Neural cell (in vitro differentiated cells): Measurements from ENCODE around the gene BNC2. TPM values are rescaled to one million over a fixed set of nuclear protein-coding genes. Genes with fewer than 3 reads are reported as not detected.

Experiments used
- H2AFZ ChIP-seq: fragments of 200-600, 300-800 bp; sonication (generic), shearing (Covaris generic); 2 replicates; pipeline ENCODE4 v1.6.0; 2014; ENCODE audit warnings: low read depth, mild to moderate bottlenecking, antibody characterized with exemption, low read length, moderate library complexity
- H3F3A ChIP-seq: fragments of 200-600 bp; shearing (Covaris generic); 2 replicates; pipeline ENCODE4 v1.6.1; 2016; ENCODE audit warnings: mild to moderate bottlenecking, moderate library complexity, mixed read lengths, antibody characterized with exemption, low read length; ENCODE audit not compliant: insufficient read depth, poor library complexity, severe bottlenecking
- H3K27ac ChIP-seq: fragments of 200-600, 300-800 bp; sonication (generic), shearing (Covaris generic); 2 replicates; pipeline ENCODE4 v1.5.1; 2014; ENCODE audit warnings: mild to moderate bottlenecking, low read length, moderate library complexity
- H3K27me3 ChIP-seq: fragments of 300-800, 200-600 bp; sonication (generic), shearing (Covaris generic); 2 replicates; pipeline ENCODE4 v1.6.0; 2014; ENCODE audit warnings: mild to moderate bottlenecking, low read depth, low read length, moderate library complexity; ENCODE audit not compliant: insufficient read depth
- H3K36me3 ChIP-seq: fragments of 300-800, 200-600 bp; sonication (generic), shearing (Covaris generic); 2 replicates; pipeline ENCODE4 v1.5.1; 2014; ENCODE audit warnings: mild to moderate bottlenecking, antibody characterized with exemption, low read length, moderate library complexity; ENCODE audit not compliant: insufficient read depth
- H3K4me2 ChIP-seq: fragments of 300-800, 200-600 bp; sonication (generic), shearing (Covaris generic); 2 replicates; pipeline ENCODE4 v1.6.0; 2014; ENCODE audit warnings: mild to moderate bottlenecking, low read length
- H3K4me3 ChIP-seq: fragments of 300-800, 200-600 bp; sonication (generic), shearing (Covaris generic); 2 replicates; pipeline ENCODE4 v1.5.1; 2014; ENCODE audit warnings: mild to moderate bottlenecking, low read length, moderate library complexity
- H3K79me2 ChIP-seq: fragments of 200-600 bp; shearing (Covaris generic); replicated peaks from 2 replicates; pipeline ENCODE4 v1.6.0; 2014; ENCODE audit warnings: mild to moderate bottlenecking, low read length, moderate library complexity; ENCODE audit not compliant: insufficient read depth
- H3K9ac ChIP-seq: fragments of 300-800, 200-600 bp; sonication (generic), shearing (Covaris generic); 2 replicates; pipeline ENCODE4 v1.6.1; 2016; ENCODE audit warnings: mild to moderate bottlenecking, low read length, mixed read lengths
- H3K9me2 ChIP-seq: fragments of 200-600 bp; shearing (Covaris generic); 2 replicates; pipeline ENCODE4 v1.6.1; 2016; ENCODE audit warnings: mild to moderate bottlenecking, low read length, mixed read lengths; ENCODE audit not compliant: insufficient read depth
- H3K9me3 ChIP-seq: fragments of 200-600, 300-800 bp; sonication (generic), shearing (Covaris generic); 2 replicates; pipeline ENCODE4 v1.6.1; 2016; ENCODE audit warnings: mild to moderate bottlenecking, mixed run types, low read length, moderate library complexity, mixed read lengths
- H4K20me1 ChIP-seq: fragments of 200-600 bp; shearing (Covaris generic); 2 replicates; pipeline ENCODE4 v1.6.1; 2016; ENCODE audit warnings: mild to moderate bottlenecking, mixed run types; ENCODE audit not compliant: insufficient read depth
- CTCF ChIP-seq: fragments of 450-650 bp; IDR thresholded peaks from 2 replicates; pipeline ENCODE4 v1.5.1; 2014; ENCODE audit warnings: antibody characterized with exemption, mild to moderate bottlenecking, moderate library complexity; ENCODE audit not compliant: poor library complexity, severe bottlenecking
- EP300 ChIP-seq: fragments of 450-650 bp; conservative IDR thresholded peaks from 2 replicates; pipeline ENCODE4 v1.6.1; 2014; ENCODE audit warnings: antibody characterized with exemption, mild to moderate bottlenecking, moderate library complexity; ENCODE audit not compliant: poor library complexity, severe bottlenecking
- EZH2 ChIP-seq: fragments of 200-600, 300-800 bp; shearing (Covaris generic), sonication (generic); IDR thresholded peaks from 2 replicates; pipeline ENCODE4 v1.6.1; 2014; ENCODE audit warnings: antibody characterized with exemption, low read length, borderline replicate concordance, mild to moderate bottlenecking; ENCODE audit not compliant: insufficient read depth, poor library complexity, severe bottlenecking
- MXI1 ChIP-seq: fragments of 450-650 bp; conservative IDR thresholded peaks from 2 replicates; pipeline ENCODE4 v1.6.1; 2014; ENCODE audit warnings: antibody characterized with exemption, mild to moderate bottlenecking; ENCODE audit not compliant: poor library complexity, severe bottlenecking
- POLR2AphosphoS5 ChIP-seq: IDR thresholded peaks from 2 replicates; pipeline ENCODE4 v1.6.1; 2012
- RAD21 ChIP-seq: fragments of 450-650 bp; conservative IDR thresholded peaks from 2 replicates; pipeline ENCODE4 v1.6.1; 2014; ENCODE audit warnings: antibody characterized with exemption, mild to moderate bottlenecking, moderate library complexity
- REST ChIP-seq: IDR thresholded peaks from 2 replicates; pipeline ENCODE4 v1.6.1; 2012; ENCODE audit warnings: borderline replicate concordance
- SMC3 ChIP-seq: fragments of 450-650 bp; conservative IDR thresholded peaks from 2 replicates; pipeline ENCODE4 v1.6.1; 2014; ENCODE audit warnings: antibody characterized with exemption, mild to moderate bottlenecking, moderate library complexity; ENCODE audit not compliant: poor library complexity
- TAF1 ChIP-seq: IDR thresholded peaks from 2 replicates; pipeline ENCODE4 v1.6.1; 2012; ENCODE audit warnings: low read depth
- polyA plus RNA-seq: library from polyadenylated mRNA; depleted of rRNA; stranded (reverse); fragments of >200 nt; gene quantifications from 2 replicates; pipeline ENCODE4 v1.2.3, GENCODE V29; 2014

The BNC2 gene
- polyA plus RNA-seq, 1 donor from 2014 or later: 1.3 TPM

GRCh38 chr9:16769291-16769690 is 101.2 kb downstream of the BNC2 start:
- no peak overlapping the region for H3K9ac ChIP-seq
- H3K27me3 ChIP-seq: no peaks in the 10 kb centered on the region
- H3F3A ChIP-seq: no peaks in the 10 kb centered on the region
- TF ChIP-seq EZH2 (no peak), REST (no peak), POLR2AphosphoS5 (no peak), RAD21 (no peak), SMC3 (no peak), CTCF (no peak), TAF1 (no peak), MXI1 (no peak), EP300 (no peak)
- no peaks in the 10 kb centered on the region for H3K79me2 ChIP-seq
- no peaks in the 10 kb centered on the region for H4K20me1 ChIP-seq
- H3K36me3 ChIP-seq: no peaks in the 10 kb centered on the region
- H3K4me3 ChIP-seq: no peak overlapping the region
- no peaks in the 10 kb centered on the region for H3K9me2 ChIP-seq
- no peak overlapping the region for H3K27ac ChIP-seq
- H2AFZ ChIP-seq: no peak overlapping the region
- H3K4me2 ChIP-seq: no peak overlapping the region
- H3K9me3 ChIP-seq: no peaks in the 10 kb centered on the region

GRCh38 chr9:16768816-16769215 is 101.7 kb downstream of the BNC2 start:
- Histone ChIP-seq H3K79me2 (no peaks in the 10 kb centered on the region), H3K9ac (no peak overlapping the region), H2AFZ (no peak overlapping the region), H3K27me3 (no peaks in the 10 kb centered on the region), H3F3A (no peaks in the 10 kb centered on the region), H4K20me1 (no peaks in the 10 kb centered on the region), H3K4me2 (no peak overlapping the region), H3K4me3 (no peak overlapping the region), H3K9me3 (no peaks in the 10 kb centered on the region), H3K27ac (no peak overlapping the region), H3K9me2 (no peaks in the 10 kb centered on the region), H3K36me3 (no peaks in the 10 kb centered on the region)
- TF ChIP-seq SMC3 (no peak), EZH2 (no peak), TAF1 (no peak), EP300 (no peak), MXI1 (no peak), REST (no peak), CTCF (no peak), POLR2AphosphoS5 (no peak), RAD21 (no peak)
